ENCODE measurements around the gene TRMO. TPM values are rescaled to one million over a fixed set of nuclear protein-coding genes. Genes with fewer than 3 reads are reported as not detected.

Gene TRMO
- polyA plus RNA-seq, 1 donor = 19.3 TPM

DNA sequence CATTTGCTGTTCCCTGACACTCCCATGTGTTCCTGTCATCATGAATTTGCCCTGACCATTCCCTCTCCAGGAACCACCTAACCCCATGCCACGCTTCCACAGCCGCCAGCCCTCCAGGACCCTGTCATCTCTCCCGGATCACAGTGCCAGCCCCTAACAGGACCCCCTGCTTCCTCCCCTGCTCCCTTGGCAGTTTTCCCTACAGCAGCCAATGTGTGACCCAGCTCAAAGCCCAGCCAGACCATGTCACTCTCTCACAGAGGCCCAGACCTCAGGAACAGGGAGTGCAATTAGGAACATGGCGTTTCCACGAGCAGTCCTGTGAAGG is 61.2 kb downstream of the TRMO start:
- Histone ChIP-seq H3K27me3 (ENCODE audit: control insufficient read depth, insufficient read depth, low read length) (peaks cover 79% of the 10 kb centered on the region), H3K36me3 (ENCODE audit: control insufficient read depth, insufficient read depth, low read length) (no peaks in the 10 kb centered on the region)
- WGBS (ENCODE audit: insufficient coverage, low lambda C conversion rate) = no CpG with 5 or more reads among the region's 5 CpGs

DNA sequence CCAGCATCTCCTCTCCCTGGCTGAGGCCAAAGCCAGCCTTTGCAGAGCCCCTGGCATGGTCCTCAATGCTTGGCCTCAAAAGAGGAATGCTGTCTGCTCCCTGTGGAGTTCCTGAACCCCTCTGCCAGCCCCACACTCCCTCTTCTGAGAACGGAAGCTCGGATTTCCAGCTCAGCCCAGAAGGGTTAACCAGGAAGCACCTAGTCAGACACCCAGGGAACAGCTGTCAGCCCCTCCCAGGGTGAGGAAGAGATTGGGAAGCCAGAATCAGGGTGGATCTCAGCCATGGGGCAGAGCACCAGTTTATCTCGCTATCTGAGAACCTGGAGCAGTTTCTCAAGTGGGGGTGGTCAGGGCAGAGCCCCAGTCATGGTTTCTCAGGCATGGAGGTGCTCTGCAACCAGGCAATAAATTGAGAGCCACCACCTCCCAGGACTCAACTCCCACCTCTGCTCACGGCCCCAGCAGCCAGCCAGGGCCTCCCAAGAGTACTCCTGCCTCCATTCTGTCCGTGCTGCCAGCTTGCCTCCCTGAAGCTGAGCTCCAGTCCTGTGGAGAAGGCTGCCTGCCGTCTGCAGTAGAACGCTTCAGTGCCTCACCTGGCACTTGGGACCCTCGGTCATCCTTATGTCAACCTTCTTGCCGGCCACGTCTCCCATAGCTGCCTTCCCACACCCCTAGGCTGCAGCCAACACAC is 61.7 kb downstream of the TRMO start:
- no peak overlapping the region for H3K4me3 ChIP-seq (ENCODE audit: low read length)
- H3K9me3 ChIP-seq (ENCODE audit: control insufficient read depth, low read depth, low read length) = peaks cover 7% of the 10 kb centered on the region
- no peaks in the 10 kb centered on the region for H3K36me3 ChIP-seq (ENCODE audit: control insufficient read depth, insufficient read depth, low read length)
- no peak for DNase-seq
- H3K27me3 ChIP-seq (ENCODE audit: control insufficient read depth, insufficient read depth, low read length) = peaks cover 84% of the 10 kb centered on the region
- no peak overlapping the region for H3K27ac ChIP-seq (ENCODE audit: low read length)
- no CpG with 5 or more reads among the region's 10 CpGs for WGBS (ENCODE audit: insufficient coverage, low lambda C conversion rate)
- peaks cover 8% of the 10 kb centered on the region for H3K4me1 ChIP-seq (ENCODE audit: control insufficient read depth, insufficient read depth, low read length)

More for the DNA sequence above, 61.2 kb downstream of the TRMO start:
- DNase-seq = no peak
- no peak overlapping the region for H3K27ac ChIP-seq (ENCODE audit: low read length)
- no peak overlapping the region for H3K4me3 ChIP-seq (ENCODE audit: low read length)
- H3K4me1 ChIP-seq (ENCODE audit: control insufficient read depth, insufficient read depth, low read length) = peaks cover 8% of the 10 kb centered on the region
- H3K9me3 ChIP-seq (ENCODE audit: control insufficient read depth, low read depth, low read length) = peaks cover 7% of the 10 kb centered on the region

DNA sequence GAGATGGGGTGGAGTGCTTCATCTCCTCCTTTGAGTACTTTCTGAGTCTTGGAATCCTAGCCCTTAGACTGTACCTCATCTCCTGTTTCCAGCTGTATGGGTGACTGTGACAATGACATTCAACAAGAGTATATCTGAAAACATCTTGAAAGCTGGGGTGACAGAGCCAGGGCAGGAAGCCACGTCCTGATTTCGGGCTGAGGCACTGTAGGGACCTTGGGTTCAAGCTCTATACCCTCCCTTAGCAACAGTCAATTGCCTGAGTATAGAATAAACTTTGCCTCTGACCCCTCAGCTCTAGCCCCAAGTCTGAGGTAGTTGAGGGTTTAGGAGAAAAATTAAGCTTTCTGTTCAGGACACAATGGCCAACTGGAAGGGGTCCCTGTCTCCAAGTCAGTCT is 63.0 kb downstream of the TRMO start:
- no peak overlapping the region for H3K27ac ChIP-seq (ENCODE audit: low read length)
- H3K27me3 ChIP-seq (ENCODE audit: control insufficient read depth, insufficient read depth, low read length) = peaks cover 92% of the 10 kb centered on the region
- no CpG with 5 or more reads among the region's 2 CpGs for WGBS (ENCODE audit: insufficient coverage, low lambda C conversion rate)
- peaks cover 4% of the 10 kb centered on the region for H3K9me3 ChIP-seq (ENCODE audit: control insufficient read depth, low read depth, low read length)
- H3K36me3 ChIP-seq (ENCODE audit: control insufficient read depth, insufficient read depth, low read length) = no peaks in the 10 kb centered on the region
- H3K4me3 ChIP-seq (ENCODE audit: low read length) = no peak overlapping the region
- H3K4me1 ChIP-seq (ENCODE audit: control insufficient read depth, insufficient read depth, low read length) = peaks cover 8% of the 10 kb centered on the region
- no peak for DNase-seq

DNA sequence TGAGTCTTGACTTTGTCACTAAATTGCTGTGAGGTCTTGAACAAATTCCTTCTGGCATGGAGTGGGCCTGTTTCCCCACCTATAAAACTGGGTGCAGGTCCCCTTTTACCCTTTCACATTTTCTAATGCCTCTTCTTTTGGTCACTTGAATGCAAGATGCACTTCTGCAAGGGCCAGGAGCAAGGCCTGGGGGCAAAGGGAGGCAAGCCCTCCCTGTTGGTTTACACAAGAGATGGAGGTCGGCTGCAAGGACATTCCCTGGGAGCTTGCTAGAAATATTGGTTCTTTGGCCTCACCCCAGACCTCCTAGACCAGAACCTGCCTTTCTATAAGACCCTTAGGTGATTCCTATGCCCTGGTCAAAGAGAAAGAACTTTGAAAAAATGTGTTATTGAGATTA is 63.5 kb downstream of the TRMO start:
- Histone ChIP-seq H3K9me3 (ENCODE audit: control insufficient read depth, low read depth, low read length) (peaks cover 4% of the 10 kb centered on the region), H3K27me3 (ENCODE audit: control insufficient read depth, insufficient read depth, low read length) (peaks cover 91% of the 10 kb centered on the region), H3K4me1 (ENCODE audit: control insufficient read depth, insufficient read depth, low read length) (peaks cover 8% of the 10 kb centered on the region), H3K36me3 (ENCODE audit: control insufficient read depth, insufficient read depth, low read length) (no peaks in the 10 kb centered on the region), H3K27ac (ENCODE audit: low read length) (no peak overlapping the region), H3K4me3 (ENCODE audit: low read length) (no peak overlapping the region)
- DNase-seq = no peak
- WGBS (ENCODE audit: insufficient coverage, low lambda C conversion rate) = no CpG with 5 or more reads among the region's 1 CpG

DNA sequence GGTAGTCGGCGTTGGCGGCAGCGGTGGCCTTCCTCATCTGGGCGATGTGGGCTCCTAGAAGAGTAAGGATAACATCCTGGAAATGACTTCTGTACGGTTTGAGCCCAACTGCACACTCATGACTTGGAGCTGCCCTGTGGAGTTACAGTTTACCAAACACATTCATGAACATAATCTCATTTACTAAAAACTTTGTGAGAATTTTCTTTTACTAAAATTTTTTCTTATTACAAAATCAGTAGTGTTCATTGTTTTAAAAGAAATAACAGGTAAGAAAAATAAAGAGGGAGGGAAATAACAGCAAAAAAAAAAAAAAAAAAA is 63.9 kb downstream of the TRMO start:
- DNase-seq = no peak
- Histone ChIP-seq H3K9me3 (ENCODE audit: control insufficient read depth, low read depth, low read length) (peaks cover 4% of the 10 kb centered on the region), H3K27me3 (ENCODE audit: control insufficient read depth, insufficient read depth, low read length) (peaks cover 92% of the 10 kb centered on the region), H3K36me3 (ENCODE audit: control insufficient read depth, insufficient read depth, low read length) (no peaks in the 10 kb centered on the region), H3K4me1 (ENCODE audit: control insufficient read depth, insufficient read depth, low read length) (peaks cover 8% of the 10 kb centered on the region), H3K27ac (ENCODE audit: low read length) (no peak overlapping the region), H3K4me3 (ENCODE audit: low read length) (no peak overlapping the region)
- WGBS (ENCODE audit: insufficient coverage, low lambda C conversion rate) = no CpG with 5 or more reads among the region's 6 CpGs

DNA sequence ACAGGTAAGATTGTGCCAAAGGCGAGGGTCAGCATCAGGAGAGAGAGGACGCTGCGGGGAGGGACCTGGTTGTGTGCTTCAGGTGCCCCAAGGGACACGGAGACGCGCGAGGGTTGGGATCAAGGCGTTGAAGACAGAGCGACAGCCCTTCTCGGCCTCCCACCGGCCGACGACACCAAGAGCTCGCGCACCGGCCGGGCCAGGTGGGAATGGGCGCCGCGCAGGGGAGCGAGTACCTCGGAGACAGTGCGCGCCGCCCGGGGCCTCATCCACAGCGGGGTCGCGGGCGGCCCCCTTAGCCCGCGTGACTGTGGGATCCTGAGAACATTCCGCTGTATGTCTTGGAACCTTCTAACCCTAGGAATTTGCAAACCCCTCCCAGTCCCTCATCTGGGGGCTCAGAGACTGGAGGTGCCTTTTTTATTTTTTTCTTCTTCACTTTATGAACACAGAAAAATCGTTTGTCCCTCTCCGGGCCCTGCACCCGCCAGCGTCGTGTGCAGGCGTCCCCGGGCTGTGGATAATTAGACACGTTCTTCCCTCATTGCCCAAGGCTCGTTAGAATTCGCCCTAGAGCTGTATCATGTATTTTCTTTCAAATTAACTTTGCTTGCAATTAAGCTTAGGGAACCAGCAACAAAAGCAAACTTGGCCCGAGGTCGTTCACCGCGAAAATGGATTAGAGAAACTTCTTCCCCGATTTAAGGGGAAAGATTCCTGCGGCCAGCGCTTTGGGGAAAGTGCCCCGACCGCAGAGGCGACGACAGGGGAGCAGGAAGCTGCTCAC is 64.5 kb downstream of the TRMO start:
- no CpG with 5 or more reads among the region's 54 CpGs for WGBS (ENCODE audit: insufficient coverage, low lambda C conversion rate)
- no peaks in the 10 kb centered on the region for H3K36me3 ChIP-seq (ENCODE audit: control insufficient read depth, insufficient read depth, low read length)
- no peak overlapping the region for H3K4me3 ChIP-seq (ENCODE audit: low read length)
- H3K27me3 ChIP-seq (ENCODE audit: control insufficient read depth, insufficient read depth, low read length) = peaks cover 92% of the 10 kb centered on the region
- H3K9me3 ChIP-seq (ENCODE audit: control insufficient read depth, low read depth, low read length) = peaks cover 4% of the 10 kb centered on the region
- H3K27ac ChIP-seq (ENCODE audit: low read length) = no peak overlapping the region
- DNase-seq = no peak
- H3K4me1 ChIP-seq (ENCODE audit: control insufficient read depth, insufficient read depth, low read length) = peaks cover 8% of the 10 kb centered on the region

DNA sequence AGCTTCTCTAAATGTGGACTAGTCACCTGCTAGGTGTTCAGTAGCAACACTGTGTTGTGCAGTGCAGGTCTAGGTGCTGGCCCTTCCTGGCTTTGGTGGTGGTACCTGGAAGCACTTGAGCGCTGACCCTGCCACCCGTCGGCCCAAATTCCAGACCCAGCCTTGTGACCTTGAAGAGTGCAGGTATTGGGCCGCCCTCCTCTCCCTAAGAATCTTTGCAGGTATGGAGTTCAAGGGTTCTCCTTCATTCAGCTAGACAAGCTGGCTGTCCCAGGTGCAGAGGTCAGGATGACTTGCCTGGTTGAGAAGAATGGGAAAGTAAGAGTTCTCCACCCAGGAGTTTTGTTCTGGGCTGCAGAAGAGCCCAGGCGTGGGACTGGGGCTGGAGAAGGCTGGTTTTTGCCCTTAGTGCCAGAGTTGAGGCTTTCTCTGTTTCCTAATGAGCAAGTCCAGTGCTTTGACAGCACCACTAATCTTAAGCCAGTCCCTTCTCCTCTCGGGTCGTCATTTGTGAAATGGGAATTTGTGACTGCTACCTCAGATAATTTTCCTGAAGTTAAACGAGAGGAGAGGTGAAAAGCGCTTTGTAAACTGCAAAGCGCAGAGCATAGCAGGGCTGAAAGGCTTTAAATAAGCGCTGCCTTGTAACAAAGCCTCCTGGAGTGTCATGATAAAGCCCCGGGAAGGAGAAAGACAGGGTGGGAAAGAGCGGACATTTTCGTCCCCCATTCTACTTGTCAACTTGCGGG is 65.3 kb downstream of the TRMO start:
- no peak overlapping the region for H3K27ac ChIP-seq (ENCODE audit: low read length)
- peaks cover 10% of the 10 kb centered on the region for H3K4me1 ChIP-seq (ENCODE audit: control insufficient read depth, insufficient read depth, low read length)
- H3K36me3 ChIP-seq (ENCODE audit: control insufficient read depth, insufficient read depth, low read length) = no peaks in the 10 kb centered on the region
- peaks cover 4% of the 10 kb centered on the region for H3K9me3 ChIP-seq (ENCODE audit: control insufficient read depth, low read depth, low read length)
- WGBS (ENCODE audit: insufficient coverage, low lambda C conversion rate) = 0% methylated on average over 1 of the region's 15 CpGs
- no peak for DNase-seq
- peaks cover 95% of the 10 kb centered on the region for H3K27me3 ChIP-seq (ENCODE audit: control insufficient read depth, insufficient read depth, low read length)
- H3K4me3 ChIP-seq (ENCODE audit: low read length) = no peak overlapping the region

DNA sequence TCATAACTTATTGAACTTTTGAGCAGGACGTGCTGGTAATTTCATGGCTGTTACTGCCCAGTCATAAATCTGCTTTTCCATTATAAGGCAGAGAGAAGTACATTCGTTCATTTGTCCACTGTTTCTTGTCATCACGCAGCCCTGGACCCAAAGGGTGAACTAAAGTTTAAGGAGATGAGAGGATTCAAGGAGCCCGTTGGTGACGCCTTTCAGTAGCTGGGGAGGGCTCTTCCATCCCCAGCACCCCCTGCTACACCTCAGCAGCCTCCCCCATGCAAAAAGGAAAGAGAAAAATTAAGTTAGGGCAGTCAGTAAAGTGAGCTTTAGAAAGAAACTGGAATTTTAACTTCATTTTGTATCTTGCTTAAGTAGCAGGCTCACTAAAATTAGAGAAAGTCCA is 66.4 kb downstream of the TRMO start:
- peaks cover 12% of the 10 kb centered on the region for H3K4me1 ChIP-seq (ENCODE audit: control insufficient read depth, insufficient read depth, low read length)
- WGBS (ENCODE audit: insufficient coverage, low lambda C conversion rate) = no CpG with 5 or more reads among the region's 5 CpGs
- DNase-seq = no peak
- no peaks in the 10 kb centered on the region for H3K36me3 ChIP-seq (ENCODE audit: control insufficient read depth, insufficient read depth, low read length)
- H3K27ac ChIP-seq (ENCODE audit: low read length) = no peak overlapping the region
- H3K4me3 ChIP-seq (ENCODE audit: low read length) = no peak overlapping the region
- peaks cover 97% of the 10 kb centered on the region for H3K27me3 ChIP-seq (ENCODE audit: control insufficient read depth, insufficient read depth, low read length)
- H3K9me3 ChIP-seq (ENCODE audit: control insufficient read depth, low read depth, low read length) = peaks cover 9% of the 10 kb centered on the region

DNA sequence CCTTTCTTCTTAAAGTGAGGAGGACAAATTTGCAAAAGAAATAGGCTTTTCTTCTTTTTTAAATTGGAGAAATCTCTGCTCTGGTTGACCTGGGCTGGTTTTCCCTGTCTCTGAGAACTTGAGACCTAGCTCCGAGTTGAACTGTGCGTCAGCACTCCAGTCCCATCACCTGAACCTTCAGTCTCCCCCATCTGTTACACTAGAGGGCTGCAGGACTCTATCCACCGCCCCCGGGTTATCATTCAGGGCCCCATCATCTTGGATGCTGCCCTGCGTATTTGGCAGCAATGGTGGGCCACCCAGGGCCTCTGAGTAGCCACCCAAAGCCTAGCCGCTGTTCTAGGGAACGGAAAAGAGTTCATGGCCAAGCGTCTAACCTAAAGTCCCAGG is 66.8 kb downstream of the TRMO start:
- H3K9me3 ChIP-seq (ENCODE audit: control insufficient read depth, low read depth, low read length) = peaks cover 9% of the 10 kb centered on the region
- H3K27ac ChIP-seq (ENCODE audit: low read length) = no peak overlapping the region
- no CpG with 5 or more reads among the region's 8 CpGs for WGBS (ENCODE audit: insufficient coverage, low lambda C conversion rate)
- no peak overlapping the region for H3K4me3 ChIP-seq (ENCODE audit: low read length)
- H3K4me1 ChIP-seq (ENCODE audit: control insufficient read depth, insufficient read depth, low read length) = peaks cover 12% of the 10 kb centered on the region
- DNase-seq = no peak
- H3K36me3 ChIP-seq (ENCODE audit: control insufficient read depth, insufficient read depth, low read length) = no peaks in the 10 kb centered on the region
- H3K27me3 ChIP-seq (ENCODE audit: control insufficient read depth, insufficient read depth, low read length) = peaks cover 97% of the 10 kb centered on the region

DNA sequence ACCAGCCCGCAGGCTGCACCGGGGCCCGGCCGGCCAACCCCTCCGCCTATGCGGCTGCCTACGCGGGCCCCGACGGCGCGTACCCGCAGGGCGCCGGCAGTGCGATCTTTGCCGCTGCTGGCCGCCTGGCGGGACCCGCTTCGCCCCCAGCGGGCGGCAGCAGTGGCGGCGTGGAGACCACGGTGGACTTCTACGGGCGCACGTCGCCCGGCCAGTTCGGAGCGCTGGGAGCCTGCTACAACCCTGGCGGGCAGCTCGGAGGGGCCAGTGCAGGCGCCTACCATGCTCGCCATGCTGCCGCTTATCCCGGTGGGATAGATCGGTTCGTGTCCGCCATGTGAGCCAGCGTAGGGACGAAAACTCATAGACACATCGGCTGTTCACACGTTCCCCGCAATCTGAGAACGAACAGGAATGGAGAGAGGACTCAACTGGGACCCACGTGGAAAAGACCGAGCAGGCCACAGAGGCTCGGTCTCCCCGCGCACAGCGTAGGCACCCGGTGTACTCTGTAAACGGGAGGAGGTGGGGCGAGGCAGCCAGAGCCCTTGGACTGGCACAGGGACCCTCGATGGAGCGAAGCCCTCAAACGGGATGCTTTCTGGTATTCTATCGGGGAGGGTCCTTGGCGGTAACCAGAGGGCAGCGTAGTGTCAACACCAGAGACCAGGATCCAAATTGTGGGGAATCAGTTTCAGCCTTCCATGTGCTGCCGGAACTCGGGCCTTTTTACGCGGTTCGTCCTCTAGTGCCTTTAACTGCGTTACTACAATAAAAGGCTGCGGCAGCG is 67.4 kb downstream of the TRMO start:
- Histone ChIP-seq H3K36me3 (ENCODE audit: control insufficient read depth, insufficient read depth, low read length) (no peaks in the 10 kb centered on the region), H3K9me3 (ENCODE audit: control insufficient read depth, low read depth, low read length) (peaks cover 9% of the 10 kb centered on the region), H3K4me3 (ENCODE audit: low read length) (no peak overlapping the region), H3K27ac (ENCODE audit: low read length) (no peak overlapping the region), H3K27me3 (ENCODE audit: control insufficient read depth, insufficient read depth, low read length) (peaks cover 97% of the 10 kb centered on the region), H3K4me1 (ENCODE audit: control insufficient read depth, insufficient read depth, low read length) (peaks cover 12% of the 10 kb centered on the region)
- no peak for DNase-seq
- 0% methylated on average over 3 of the region's 71 CpGs for WGBS (ENCODE audit: insufficient coverage, low lambda C conversion rate)
